ENCODE measurements around the gene CD6. TPM values are rescaled to one million over a fixed set of nuclear protein-coding genes. Genes with fewer than 3 reads are reported as not detected.

CD6 gene
- total and polyA plus RNA-seq, 7 donors = under 0.01 to 14.1 (median 0.98) TPM; not detected in 1

DNA sequence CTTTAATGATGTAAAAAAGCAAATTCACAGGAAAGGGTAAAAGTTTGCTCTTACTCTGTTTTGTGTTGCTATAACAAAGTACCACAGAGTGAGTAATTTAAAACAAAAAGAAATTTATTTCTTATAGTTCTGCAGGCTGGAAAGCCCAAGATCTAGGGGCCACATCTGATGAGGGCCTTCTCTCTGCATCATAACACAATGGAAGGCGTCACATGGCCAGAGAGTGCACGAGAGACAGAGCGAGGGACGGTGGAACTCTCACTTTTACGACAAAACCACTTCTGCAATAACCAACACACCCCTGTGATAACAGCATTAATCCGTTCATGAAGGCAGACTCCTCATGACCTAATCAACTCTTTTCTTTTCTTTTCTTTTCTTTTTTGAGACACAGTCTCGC is 31.1 kb downstream of the CD6 start:
- intact Hi-C loops (cut with DNase I) = no loop called here
- Histone ChIP-seq H3K27ac (no peak overlapping the region), H3K4me3 (no peak overlapping the region), H3K4me1 (peaks cover 0 to 7% (median 4%) of the 10 kb centered on the region in 4 donors), H3K27me3 (peaks cover 13 to 23% (median 15%) of the 10 kb centered on the region in 3 donors), H3K36me3 (no peaks in the 10 kb centered on the region), H3K9me3 (no peaks in the 10 kb centered on the region)
- DNase-seq = no peak
- no peak for TF ChIP-seq CTCF (IDR thresholded peaks at IDR 0.05)
- TF ChIP-seq POLR2A (IDR thresholded peaks at IDR 0.05) = no peak
- no peak for TF ChIP-seq POLR2AphosphoS5 (IDR thresholded peaks at IDR 0.05)
- no peak for TF ChIP-seq EP300 (IDR thresholded peaks at IDR 0.05)
- 53 to 74% methylated on average over 7 of the region's 7 CpGs for WGBS, 2 donors

- H3K27me3 ChIP-seq = peaks cover 15 to 35% (median 29%) of the 10 kb centered on the region in 3 donors
- TF ChIP-seq POLR2A (IDR thresholded peaks at IDR 0.05) = no peak
- no peak for TF ChIP-seq EP300 (IDR thresholded peaks at IDR 0.05)
- no peak for TF ChIP-seq CTCF (IDR thresholded peaks at IDR 0.05)
- intact Hi-C loops (cut with DNase I) = no loop called here
- 43 to 64% methylated on average over 10 of the region's 10 CpGs for WGBS, 2 donors
- no peaks in the 10 kb centered on the region for H3K36me3 ChIP-seq
- H3K27ac ChIP-seq = no peak overlapping the region
- no peaks in the 10 kb centered on the region for H3K9me3 ChIP-seq
- no peak for DNase-seq
- H3K4me3 ChIP-seq = no peak overlapping the region
- peaks cover 0 to 18% (median 12%) of the 10 kb centered on the region in 4 donors for H3K4me1 ChIP-seq
Observed at GRCh38 chr11:61004180-61004611, 32.7 kb downstream of the CD6 start.

DNA sequence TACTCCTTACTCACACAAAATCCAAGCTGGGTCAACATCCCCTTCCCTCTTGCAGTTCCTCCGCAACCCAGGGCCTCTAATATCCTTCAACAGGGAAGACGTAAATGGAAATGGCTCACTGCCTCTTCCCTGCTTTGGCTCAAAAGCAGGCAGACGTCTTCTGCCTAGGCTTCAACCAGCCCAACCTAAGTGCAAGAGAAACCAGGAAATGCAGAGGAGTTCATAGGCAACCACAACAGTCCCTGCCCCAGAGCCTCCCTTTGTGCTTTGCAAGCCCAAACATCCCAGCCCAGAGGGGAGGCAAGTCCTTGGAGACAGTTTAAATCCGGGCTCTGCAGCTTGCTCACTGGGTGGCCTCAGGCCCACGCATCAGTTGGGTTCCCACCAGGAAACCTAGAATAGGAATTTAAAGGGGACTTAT is 33.3 kb downstream of the CD6 start:
- Histone ChIP-seq H3K9me3 (no peaks in the 10 kb centered on the region), H3K4me3 (no peak overlapping the region), H3K4me1 (peaks cover 0 to 18% (median 12%) of the 10 kb centered on the region in 4 donors), H3K27ac (no peak overlapping the region), H3K36me3 (no peaks in the 10 kb centered on the region), H3K27me3 (peaks cover 15 to 35% (median 29%) of the 10 kb centered on the region in 3 donors)
- DNase-seq = no peak
- 42 to 74% methylated on average over 5 of the region's 5 CpGs for WGBS, 2 donors
- no peak for TF ChIP-seq POLR2A (IDR thresholded peaks at IDR 0.05)
- no peak for TF ChIP-seq CTCF (IDR thresholded peaks at IDR 0.05)
- no peak for TF ChIP-seq EP300 (IDR thresholded peaks at IDR 0.05)
- no peak for TF ChIP-seq POLR2AphosphoS5 (IDR thresholded peaks at IDR 0.05)
- intact Hi-C loops (cut with DNase I) = no loop called here

- H3K36me3 ChIP-seq = no peaks in the 10 kb centered on the region
- H3K27me3 ChIP-seq = peaks cover 15 to 35% (median 29%) of the 10 kb centered on the region in 3 donors
- peak overlapping the region in 3 of 4 donors; percentile 27 to 47 (median 46) for H3K4me3 ChIP-seq
- H3K4me1 ChIP-seq = peaks cover 0 to 18% (median 12%) of the 10 kb centered on the region in 4 donors
- 7 to 12% methylated on average over 52 of the region's 52 CpGs for WGBS, 2 donors
- DNase-seq = no peak
- TF ChIP-seq POLR2A (IDR thresholded peaks at IDR 0.05) (no peak), POLR2AphosphoS5 (IDR thresholded peaks at IDR 0.05) (no peak), CTCF (IDR thresholded peaks at IDR 0.05) (no peak), EP300 (IDR thresholded peaks at IDR 0.05) (no peak)
- intact Hi-C loops (cut with DNase I) = no loop called here
- H3K9me3 ChIP-seq = no peaks in the 10 kb centered on the region
- no peak overlapping the region for H3K27ac ChIP-seq
Observed at GRCh38 chr11:61007383-61007955, 36.0 kb downstream of the CD6 start.
